Neutrophil (primary cell): Measurements from ENCODE around the gene CCDC89.

Experiments used
- H3K27ac ChIP-seq: fragments of 200-600 bp; sonication (generic); 2 replicates; pipeline ENCODE4 v1.5.1; 2016; ENCODE audit warnings: mild to moderate bottlenecking, moderate library complexity
- H3K27me3 ChIP-seq: fragments of 200-600 bp; sonication (generic); 2 replicates; pipeline ENCODE4 v1.6.0; 2016; ENCODE audit warnings: mild to moderate bottlenecking
- H3K36me3 ChIP-seq: fragments of 200-600 bp; sonication (generic); 2 replicates; pipeline ENCODE4 v1.5.1; 2017
- H3K4me1 ChIP-seq, 2 experiments: fragments of 200-600 bp in 1 of 2; sonication (generic) in 1 of 2; 1 replicate in 1 of 2; 2 replicates in 1 of 2; pipeline versions ENCODE4 v1.5.1 to v1.6.1; 2013 to 2016; ENCODE audit warnings: low read depth in 1 of 2, low read length in 1 of 2, mild to moderate bottlenecking in 1 of 2, moderate library complexity in 1 of 2; ENCODE audit not compliant: control insufficient read depth in 1 of 2, insufficient read depth in 1 of 2
- H3K4me3 ChIP-seq, 2 experiments: fragments of 200-600 bp in 1 of 2; sonication (generic) in 1 of 2; 1 replicate in 1 of 2; 2 replicates in 1 of 2; pipeline ENCODE4 v1.5.1; 2013 to 2016; ENCODE audit warnings: low read depth in 1 of 2, low read length in 1 of 2, mild to moderate bottlenecking in 1 of 2, moderate library complexity in 1 of 2
- H3K9me3 ChIP-seq: fragments of 200-600 bp; sonication (generic); 2 replicates; pipeline ENCODE4 v1.5.1; 2016
- TF ChIP-seq, protein P1 (sequence below): fragments of 200-600 bp; sonication (generic); IDR thresholded peaks from 2 replicates; pipeline ENCODE4 v1.5.1; 2016; ENCODE audit warnings: antibody characterized with exemption

The CCDC89 gene

DNA sequence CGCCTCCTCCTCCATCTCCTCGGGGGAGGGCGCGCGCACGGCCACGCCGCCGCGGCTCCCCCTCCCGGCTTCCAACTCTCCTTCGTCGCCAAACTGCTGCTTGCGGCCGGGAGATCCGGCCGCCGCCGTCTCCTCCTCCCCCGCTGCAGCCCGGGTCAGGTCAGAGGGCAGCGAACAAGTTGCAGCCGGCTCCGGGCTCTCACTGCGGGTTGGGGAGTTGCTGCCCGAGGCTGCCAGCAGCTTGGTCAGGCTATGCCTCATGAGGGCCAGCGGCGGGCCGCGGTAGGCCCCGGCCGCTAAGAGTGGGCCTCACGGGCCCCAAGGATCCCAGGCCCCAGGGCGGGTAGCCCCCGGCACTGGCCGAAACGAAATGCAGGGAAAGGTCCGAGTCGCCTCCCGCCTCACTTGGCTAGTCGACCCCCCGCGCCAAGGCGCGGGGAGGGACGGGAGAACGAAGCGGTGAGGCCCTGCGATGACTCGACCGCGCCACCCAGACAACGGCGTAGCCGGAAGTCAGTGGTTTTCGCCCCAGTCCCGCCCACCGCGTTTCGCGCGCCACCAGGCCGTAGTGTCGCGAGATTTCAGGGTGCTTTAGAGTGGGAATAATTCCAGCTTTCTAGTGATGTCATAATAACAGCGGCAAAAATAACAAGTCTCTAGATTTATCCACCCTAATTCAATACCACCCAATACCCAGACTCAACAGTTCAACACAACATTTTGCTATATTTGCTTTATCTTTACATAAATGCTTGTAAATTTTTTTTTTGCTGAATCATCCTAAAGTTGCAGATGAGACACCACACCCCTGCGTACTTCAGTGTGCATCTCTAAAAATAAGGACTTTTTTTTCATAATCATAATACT, 21.1 kb downstream of the CCDC89 start, which contains the start of gene CREBZF:
CREBZF (minus strand) TSS at position 515 of the 867 bp plus-strand sequence; CDS start at position 261, 254 bp downstream.
- Histone ChIP-seq H3K4me1 (peaks cover 23 to 28% of the 10 kb centered on the region in 2 experiments), H3K9me3 (no peaks in the 10 kb centered on the region), H3K36me3 (peaks cover 8% of the 10 kb centered on the region), H3K27ac (peak within 1 kb of the TSS; percentile 92), H3K4me3 (peak within 1 kb of the TSS; percentile 89 to 95), H3K27me3 (no peaks in the 10 kb centered on the region)
- TF ChIP-seq, protein P1, sequence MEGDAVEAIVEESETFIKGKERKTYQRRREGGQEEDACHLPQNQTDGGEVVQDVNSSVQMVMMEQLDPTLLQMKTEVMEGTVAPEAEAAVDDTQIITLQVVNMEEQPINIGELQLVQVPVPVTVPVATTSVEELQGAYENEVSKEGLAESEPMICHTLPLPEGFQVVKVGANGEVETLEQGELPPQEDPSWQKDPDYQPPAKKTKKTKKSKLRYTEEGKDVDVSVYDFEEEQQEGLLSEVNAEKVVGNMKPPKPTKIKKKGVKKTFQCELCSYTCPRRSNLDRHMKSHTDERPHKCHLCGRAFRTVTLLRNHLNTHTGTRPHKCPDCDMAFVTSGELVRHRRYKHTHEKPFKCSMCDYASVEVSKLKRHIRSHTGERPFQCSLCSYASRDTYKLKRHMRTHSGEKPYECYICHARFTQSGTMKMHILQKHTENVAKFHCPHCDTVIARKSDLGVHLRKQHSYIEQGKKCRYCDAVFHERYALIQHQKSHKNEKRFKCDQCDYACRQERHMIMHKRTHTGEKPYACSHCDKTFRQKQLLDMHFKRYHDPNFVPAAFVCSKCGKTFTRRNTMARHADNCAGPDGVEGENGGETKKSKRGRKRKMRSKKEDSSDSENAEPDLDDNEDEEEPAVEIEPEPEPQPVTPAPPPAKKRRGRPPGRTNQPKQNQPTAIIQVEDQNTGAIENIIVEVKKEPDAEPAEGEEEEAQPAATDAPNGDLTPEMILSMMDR = no peak

DNA sequence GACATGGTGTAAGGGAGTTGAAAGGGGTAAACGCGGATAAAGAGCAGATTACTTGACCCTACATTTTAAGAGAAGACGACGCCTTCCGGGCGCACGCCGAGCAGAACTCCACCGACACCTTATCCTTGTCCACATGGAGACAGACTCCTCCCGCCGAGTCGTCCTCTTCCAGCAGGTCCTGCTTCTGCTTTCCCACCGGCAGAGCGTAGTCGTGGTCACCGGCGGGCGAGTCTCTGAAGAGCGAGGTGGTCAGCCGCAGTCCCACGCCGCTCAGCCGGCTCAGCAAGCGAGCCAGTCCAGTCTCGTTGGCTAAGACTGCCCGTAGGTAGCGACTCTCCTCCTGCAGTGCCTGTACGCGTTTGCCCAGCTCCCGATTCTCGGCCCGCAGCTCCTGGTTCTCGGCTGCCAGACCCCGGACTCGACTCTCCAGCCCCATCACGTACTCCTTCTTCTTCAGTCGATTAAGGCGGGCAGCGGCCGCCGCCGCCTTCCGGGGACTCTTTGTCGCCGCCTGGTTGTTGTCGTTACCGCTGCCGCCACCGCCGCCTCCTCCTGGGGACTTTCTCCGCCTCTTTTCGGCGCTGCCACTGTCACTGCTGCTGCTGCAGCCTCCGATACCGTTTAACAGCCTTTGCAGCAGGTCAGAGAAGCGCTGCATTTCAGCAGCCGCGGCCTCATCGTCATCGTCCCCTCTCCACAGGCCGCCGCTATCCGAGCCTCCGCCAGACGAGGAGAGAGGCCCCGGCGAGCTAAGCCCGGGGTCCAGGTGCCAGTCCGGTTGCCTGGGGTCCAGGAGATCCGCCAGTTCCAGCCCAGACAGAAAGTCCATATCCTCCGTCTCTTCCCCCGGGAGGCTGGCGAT, 22.0 kb downstream of the CCDC89 start:
- TF ChIP-seq, protein P1 = peak; percentile 46
- H3K4me3 ChIP-seq = peak overlapping the region; percentile 89 to 95
- no peaks in the 10 kb centered on the region for H3K9me3 ChIP-seq
- peaks cover 14% of the 10 kb centered on the region for H3K36me3 ChIP-seq
- peak overlapping the region; percentile 92 for H3K27ac ChIP-seq
- H3K4me1 ChIP-seq = peaks cover 23 to 28% of the 10 kb centered on the region in 2 experiments
- H3K27me3 ChIP-seq = no peaks in the 10 kb centered on the region

DNA sequence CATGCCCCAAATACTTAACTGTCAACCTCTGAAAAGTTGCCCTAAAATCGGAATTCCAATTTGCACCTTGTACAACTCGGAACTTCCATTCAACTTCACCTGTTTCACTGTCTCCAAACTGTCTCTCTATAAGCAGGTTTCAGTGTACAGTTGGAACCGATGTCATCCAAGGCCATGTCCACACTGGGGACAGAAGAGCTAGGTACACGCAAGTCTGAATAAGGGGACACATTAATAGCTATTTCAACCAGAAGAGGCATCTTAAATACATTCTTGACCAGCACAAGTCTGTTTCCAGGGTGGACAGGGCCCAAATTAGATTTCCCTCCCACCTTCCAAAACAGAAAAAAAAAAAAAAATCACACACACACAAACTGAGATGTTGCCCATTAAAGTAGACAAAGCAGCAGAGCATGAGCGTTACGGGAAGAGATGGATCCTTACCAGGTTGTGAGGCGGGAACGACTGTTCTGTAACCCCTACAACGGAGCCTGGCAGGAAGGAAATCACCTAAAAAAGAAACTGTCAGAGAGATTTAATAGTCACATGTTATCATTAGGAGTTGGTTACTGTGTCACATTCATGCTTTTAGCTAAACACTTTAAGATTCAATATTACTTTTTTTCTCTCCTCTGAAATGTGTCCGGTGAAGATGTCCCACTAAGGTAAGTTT, 22.8 kb downstream of the CCDC89 start:
- peak overlapping the region; percentile 89 to 95 for H3K4me3 ChIP-seq
- no peaks in the 10 kb centered on the region for H3K9me3 ChIP-seq
- H3K27me3 ChIP-seq = no peaks in the 10 kb centered on the region
- H3K4me1 ChIP-seq = peaks cover 23 to 28% of the 10 kb centered on the region in 2 experiments
- H3K27ac ChIP-seq = peak overlapping the region; percentile 92
- peaks cover 14% of the 10 kb centered on the region for H3K36me3 ChIP-seq
- TF ChIP-seq, protein P1 = no peak

DNA sequence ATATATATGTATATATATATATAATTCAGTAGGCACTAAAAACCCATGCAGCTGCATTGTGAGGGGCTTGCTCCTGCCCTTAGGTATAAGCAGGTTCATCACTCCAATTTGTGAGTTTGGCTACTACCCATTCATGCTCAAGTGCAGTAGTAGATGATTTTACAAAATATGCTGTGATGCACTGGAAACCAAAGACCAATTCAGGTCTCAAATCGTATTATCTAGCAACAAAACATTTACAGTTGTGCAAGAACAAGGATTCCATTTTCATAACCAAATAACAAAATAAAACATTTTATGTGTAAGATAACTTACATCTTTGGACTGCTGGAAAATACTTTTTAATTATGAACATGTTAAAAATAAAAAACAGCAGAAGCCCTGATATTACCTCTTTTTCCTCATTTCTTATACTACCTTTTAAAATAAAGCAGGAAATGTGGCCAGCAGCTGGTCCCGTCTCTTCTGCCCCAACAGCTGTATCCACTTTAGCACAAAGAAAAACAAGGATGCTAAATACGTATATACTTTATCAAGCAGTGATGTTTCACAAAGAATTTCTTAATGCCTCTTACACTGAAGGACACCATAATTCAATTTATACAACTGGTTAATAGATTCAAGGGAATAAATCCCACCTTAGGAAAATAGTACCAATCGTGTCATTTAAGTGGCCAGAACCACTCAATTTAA, 23.9 kb downstream of the CCDC89 start:
- Histone ChIP-seq H3K9me3 (no peaks in the 10 kb centered on the region), H3K27ac (no peak overlapping the region)

More for the DNA sequence above, 23.9 kb downstream of the CCDC89 start:
- Histone ChIP-seq H3K36me3 (peaks cover 20% of the 10 kb centered on the region), H3K27me3 (no peaks in the 10 kb centered on the region), H3K4me3 (no peak overlapping the region), H3K4me1 (peaks cover 23 to 28% of the 10 kb centered on the region in 2 experiments)
- TF ChIP-seq, protein P1 = no peak
